ENCODE results near the gene P2RY2.

P2RY2 gene

GRCh38 chr11:73204711-73205121 is 13.4 kb upstream of the P2RY2 start:
- no peak for DNase-seq (ENCODE audit: low read depth in 2 of 3, low spot score in 1 of 3)

GRCh38 chr11:73205661-73206343 is 12.3 kb upstream of the P2RY2 start:
- DNase-seq (ENCODE audit: low read depth in 2 of 3, low spot score in 1 of 3): no peak

DNA sequence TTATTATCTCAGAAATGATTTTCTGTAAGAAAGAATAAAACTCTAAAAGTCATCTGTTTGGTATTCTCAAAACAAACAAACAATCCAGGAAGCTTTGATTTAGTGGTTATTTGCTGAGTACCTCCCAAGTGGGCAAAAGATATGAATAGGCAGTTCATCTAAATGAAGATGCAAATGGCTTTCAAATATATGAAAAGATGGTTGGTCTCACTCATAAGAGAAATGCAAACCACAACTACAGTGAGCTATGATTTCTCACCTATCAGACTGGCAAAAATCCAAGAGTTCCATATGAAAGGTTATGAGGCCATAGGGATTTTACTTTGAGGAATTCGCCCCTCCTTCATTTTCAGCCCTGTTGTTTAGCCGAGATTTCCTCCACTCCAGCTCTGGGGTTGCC is 11.3 kb upstream of the P2RY2 start:
- DNase-seq (ENCODE audit: low read depth in 2 of 3, low spot score in 1 of 3): no peak

- DNase-seq (ENCODE audit: low read depth in 2 of 3, low spot score in 1 of 3): no peak
These were observed 8.2 kb upstream of the P2RY2 start for GRCh38 chr11:73209892-73210291.

GRCh38 chr11:73210916-73211667 is 7.0 kb upstream of the P2RY2 start:
- no peak for DNase-seq (ENCODE audit: low read depth in 2 of 3, low spot score in 1 of 3)

- DNase-seq (ENCODE audit: low read depth in 2 of 3, low spot score in 1 of 3): no peak
These were observed 4.6 kb upstream of the P2RY2 start for GRCh38 chr11:73213196-73214143.

DNA sequence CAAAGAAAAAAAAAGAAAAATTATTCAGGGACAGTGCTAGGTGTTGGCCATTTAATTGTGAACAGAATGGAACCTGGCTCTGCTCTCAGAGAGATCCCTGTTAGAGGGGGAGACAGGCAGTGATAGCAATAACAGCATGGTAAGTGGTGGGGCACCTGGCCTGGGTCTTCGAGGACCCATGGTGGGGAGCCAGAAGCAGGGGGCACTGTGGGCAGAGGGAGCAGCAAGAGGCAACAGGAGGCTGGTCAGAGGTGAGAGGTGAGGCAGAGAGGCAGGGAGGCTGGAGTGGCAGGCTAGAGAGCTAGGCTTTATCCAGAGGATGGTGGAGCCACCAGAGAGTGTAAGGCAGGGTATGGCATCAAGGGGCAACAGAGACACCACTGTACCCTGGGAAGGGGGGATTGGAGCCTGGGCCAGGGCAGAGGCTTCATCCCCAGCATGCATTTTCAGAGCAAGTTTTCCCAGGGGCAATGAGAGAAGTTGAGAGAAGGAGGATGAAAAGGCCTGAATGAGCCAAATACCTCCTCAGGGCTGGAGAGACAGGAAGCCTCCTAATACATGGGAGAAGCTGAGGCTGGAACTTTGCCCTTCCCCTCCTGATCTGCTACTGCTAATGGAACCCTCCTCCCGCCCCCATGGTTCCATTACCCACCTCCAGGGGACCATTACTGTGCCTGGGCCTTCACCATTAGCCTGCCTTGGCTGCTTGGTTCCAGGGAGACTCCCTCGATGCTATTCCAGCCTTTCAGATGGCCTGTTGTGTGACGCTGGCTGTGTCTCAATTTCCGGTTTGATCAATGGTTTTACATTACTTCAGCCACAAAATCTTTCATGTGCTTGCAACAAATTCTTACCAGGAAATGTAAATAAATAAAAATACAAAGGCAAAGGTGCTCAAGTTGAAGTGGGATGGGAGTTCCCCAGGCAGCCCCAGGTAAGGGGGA is 2.6 kb upstream of the P2RY2 start:
- DNase-seq (ENCODE audit: low read depth in 2 of 3, low spot score in 1 of 3): no peak

DNA sequence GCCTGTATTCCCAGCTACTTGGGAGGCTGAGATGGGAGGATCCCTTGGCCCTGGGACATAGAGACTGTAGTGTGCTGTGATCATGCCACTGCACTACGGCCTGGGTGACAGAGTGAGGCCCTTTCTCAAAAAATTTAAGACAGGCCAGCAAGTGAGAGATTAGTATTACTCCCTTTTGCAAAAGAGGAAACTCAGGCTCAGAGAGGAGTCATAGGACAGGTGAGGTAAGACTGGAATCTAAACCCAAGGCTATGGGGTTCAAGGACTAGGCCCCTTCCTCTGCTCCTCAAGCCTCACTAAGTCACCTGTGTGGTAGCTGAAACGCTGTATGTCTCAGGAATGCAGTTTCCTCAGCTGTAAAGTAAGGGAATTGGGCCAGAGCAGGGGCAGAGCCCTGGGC is 1.6 kb upstream of the P2RY2 start:
- DNase-seq (ENCODE audit: low read depth in 2 of 3, low spot score in 1 of 3): no peak

DNA sequence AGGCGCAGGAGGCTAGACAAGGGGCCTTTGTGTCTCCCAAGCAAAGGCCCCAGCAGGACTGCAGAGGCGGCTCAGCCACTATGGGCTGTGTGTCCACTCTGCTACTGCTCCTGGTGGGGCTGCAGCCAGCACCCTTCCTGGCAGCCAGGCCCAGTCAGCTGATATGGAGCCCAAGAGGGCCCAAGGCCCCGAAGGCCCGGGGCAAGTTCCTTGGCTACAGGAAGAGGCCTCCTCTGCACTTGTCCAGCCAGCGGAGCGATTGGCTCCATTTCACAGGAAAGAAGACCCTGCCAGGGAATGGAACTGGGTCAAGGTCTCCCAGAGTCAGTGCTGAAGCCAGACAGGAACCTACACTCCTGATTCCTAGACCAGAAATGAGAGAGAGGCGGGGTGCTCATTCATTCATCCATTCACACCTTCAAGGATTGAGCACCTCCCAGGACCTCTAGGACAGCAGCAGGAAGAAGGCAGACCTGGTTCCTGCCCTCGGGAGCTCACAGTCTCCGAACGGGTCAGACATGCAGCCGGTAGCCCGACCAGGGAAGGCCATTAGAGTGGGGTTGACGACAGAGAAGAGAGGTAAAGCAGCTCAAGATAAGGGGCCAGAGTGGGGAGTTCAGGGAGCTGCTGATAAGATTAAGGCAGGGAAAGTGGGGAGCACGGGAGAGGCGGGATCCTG is 811 bp upstream of the P2RY2 start:
- no peak for DNase-seq (ENCODE audit: low read depth in 2 of 3, low spot score in 1 of 3)

DNA sequence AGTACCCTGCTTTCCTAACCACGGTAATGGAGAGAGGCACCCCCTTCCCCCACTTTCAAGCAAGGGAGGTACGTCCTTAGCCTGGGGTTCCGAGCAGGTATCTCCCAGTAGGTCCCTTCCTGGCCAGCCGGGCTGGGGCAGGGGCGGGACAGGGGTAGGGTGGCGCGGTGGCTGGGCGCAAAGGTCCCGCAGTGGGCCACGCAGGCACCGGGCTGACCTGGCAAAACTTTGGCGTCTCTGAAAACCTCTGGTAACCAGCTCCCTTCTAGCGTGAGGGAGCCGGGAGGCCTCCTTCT is 323 bp upstream of the P2RY2 start:
- no peak for DNase-seq (ENCODE audit: low read depth in 2 of 3, low spot score in 1 of 3)

DNA sequence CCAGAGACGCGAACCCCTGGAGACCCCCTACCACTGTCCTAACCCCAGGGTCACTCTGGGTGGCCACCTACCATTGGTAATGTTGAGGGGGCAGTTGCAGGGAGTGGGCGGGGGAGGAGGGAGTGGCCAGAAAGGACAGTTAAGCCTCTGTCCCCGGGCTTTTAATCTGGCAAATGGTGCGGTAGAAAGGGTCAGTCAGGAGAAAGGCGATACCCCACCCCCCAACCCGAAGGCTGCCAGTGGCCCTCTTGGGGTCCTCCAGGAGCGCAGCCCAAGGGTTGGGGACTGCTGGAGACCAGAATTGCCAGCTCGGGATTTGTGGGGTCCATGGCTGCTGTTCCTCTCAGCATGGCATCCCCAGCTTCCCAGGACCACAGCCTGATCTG is 742 bp downstream of the P2RY2 start:
- no peak for DNase-seq (ENCODE audit: low read depth in 2 of 3, low spot score in 1 of 3)

GRCh38 chr11:73219396-73220285 is 1.6 kb downstream of the P2RY2 start:
- DNase-seq (ENCODE audit: low read depth in 2 of 3, low spot score in 1 of 3): no peak

DNA sequence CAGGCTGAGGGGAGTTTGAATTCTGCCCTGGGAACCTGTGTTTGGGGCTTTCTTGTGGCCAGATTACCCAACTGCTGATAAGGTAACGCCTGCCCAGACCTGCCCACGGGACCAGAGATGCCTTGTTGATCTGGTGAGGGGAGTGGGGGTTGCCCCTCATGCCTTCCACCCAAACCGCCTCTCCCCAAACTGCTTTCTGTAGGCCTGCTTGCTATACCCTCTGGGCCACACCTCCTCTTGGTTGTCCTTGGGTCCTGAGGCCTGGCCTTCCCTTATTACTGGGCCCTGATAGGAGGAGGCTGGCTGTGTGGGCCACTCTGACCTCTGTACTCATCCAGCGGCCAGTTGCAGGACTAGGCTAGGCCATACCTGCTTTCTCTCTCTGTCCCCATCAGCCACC is 3.4 kb downstream of the P2RY2 start:
- no peak for DNase-seq (ENCODE audit: low read depth in 2 of 3, low spot score in 1 of 3)

DNA sequence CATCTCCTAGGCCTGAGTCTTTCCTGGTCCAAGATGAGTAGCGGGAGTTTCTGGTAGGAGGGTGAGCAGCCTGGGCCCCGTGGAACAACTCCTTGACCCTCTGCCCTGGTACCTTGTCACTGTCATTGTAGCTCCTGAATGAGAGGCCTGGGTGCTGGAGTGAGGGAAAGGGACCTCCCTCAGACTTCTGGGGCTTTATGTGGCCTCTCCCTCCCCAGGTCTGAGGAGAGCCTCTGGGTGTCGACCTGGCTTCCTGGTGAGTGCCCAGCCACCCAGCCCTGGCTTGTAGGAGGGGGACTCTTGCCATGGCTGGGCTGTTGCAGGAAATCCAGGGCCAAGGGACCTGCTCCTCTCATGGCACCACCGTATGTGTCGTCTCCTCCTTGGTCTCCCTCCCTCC is 3.9 kb downstream of the P2RY2 start:
- no peak for DNase-seq (ENCODE audit: low read depth in 2 of 3, low spot score in 1 of 3)

GRCh38 chr11:73223998-73224730 is 6.1 kb downstream of the P2RY2 start:
- no peak for DNase-seq (ENCODE audit: low read depth in 2 of 3, low spot score in 1 of 3)

DNA sequence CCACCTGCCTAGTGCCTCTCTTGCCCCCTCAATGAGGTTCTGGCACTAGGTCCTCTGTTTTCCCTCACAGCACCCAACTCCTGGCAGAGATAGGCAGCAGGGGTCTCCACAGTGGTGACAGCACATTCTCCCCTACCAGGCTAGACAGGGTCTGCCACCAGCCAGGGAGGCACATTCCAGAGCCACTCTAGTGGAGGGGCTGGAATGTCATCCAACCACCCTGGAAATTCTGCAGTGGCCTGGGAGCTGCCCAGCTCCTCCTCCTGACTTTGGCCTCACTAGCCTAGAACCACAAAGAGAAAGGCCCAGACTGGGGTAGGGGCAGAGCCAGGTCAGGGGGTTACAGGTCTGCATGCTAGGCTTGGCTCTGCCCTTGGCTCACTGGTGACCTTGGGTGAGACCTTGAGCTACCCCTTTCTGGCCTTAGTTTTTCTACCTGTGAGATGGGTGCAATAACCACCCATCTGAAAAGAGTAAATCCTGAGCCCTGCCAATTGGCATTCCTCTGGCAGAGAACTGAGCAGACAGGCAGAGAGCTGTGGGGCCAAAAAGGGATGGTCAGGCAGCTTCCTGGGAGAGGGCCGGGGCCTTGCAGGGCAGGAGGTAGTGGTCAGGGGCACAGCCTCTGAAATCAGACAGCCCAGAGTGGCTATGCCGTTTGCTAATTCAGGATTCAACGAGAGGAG is 7.1 kb downstream of the P2RY2 start:
- no peak for DNase-seq (ENCODE audit: low read depth in 2 of 3, low spot score in 1 of 3)

- DNase-seq (ENCODE audit: low read depth in 2 of 3, low spot score in 1 of 3): no peak
These were observed 7.8 kb downstream of the P2RY2 start for GRCh38 chr11:73225851-73226250.

All from stimulated activated CD4-positive, alpha-beta T cell treated with anti-CD3 and anti-CD28 coated beads, Interleukin-12 subunit alpha, Interleukin-12 subunit beta, amount 100 ng/mL, for 48 hours (primary cell).